ENCODE data around the gene MOGAT3.

DNA sequence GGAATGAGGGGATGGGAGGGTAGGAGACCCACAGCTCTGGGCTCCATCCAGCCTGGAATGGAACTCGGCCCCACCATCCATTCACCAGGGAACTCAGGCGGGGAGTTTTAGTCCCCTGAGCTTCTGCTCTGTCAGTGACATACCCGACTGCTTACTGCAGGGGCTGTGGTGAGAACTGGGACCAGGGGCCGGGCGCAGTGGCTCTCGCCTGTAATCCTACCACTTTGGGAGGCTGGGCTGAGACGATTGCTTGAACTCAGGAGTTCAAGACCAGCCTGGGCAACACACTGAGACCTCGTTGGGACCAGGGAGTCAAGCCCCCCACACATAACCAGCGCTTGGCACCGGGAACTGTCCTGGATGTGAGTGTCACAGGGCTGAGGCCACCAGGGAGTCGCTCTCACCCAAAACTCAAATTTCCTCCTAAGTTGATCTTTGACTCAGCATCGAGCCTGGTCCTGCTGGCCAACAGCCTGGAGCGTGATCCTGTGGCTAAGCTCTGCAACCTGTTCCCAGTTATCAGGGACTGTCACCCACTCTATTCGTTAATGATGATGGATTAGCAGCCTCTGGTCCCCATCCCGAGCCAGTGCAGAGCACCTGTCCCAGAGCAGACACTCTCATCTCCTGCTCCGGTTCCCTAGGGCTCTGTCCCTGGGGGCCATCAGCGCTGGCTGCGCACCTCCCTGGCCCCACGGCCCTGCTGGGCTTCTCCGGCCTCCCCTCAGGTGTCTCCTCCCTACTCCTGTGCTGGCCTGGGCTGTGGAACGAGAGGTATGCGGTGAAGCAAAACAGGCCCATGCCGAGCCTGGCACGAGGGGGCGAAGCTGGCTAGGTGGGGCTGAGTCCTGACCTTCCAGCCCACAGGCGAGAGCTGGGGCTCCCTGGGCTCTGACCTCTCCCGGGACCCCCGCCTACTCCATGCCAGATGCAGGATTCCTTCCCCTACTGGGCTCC is 37.7 kb upstream of the MOGAT3 start:
- TF ChIP-seq POLR2A (IDR thresholded peaks at IDR 0.05) (no peak), CTCF (IDR thresholded peaks at IDR 0.05) (no peak)

Data from uterus (tissue), 2 donors.